HCT116 (cell line): ENCODE results near the gene FBXL2.

Experiments used
- CTCF ChIP-seq, 3 experiments: fragments of 200-600 bp in 1 of 3; sonication (generic) in 1 of 3; IDR thresholded peaks in 2 of 3; conservative IDR thresholded peaks in 1 of 3; 2 replicates each; pipeline ENCODE4 v1.5.1; 2012 to 2017; ENCODE audit warnings: low read depth in 2 of 3, low read length in 2 of 3, antibody characterized with exemption in 1 of 3, borderline replicate concordance in 1 of 3, control low read depth in 1 of 3, mild to moderate bottlenecking in 1 of 3, mixed read lengths in 1 of 3, mixed run types in 1 of 3, moderate library complexity in 1 of 3; ENCODE audit not compliant: insufficient read depth in 1 of 3
- EGR1 ChIP-seq: IDR thresholded peaks from 2 replicates; pipeline ENCODE4 v1.6.1; 2012; ENCODE audit warnings: low read depth
- MAX ChIP-seq: IDR thresholded peaks from 2 replicates; pipeline ENCODE4 v1.6.1; 2012
- RAD21 ChIP-seq: IDR thresholded peaks from 2 replicates; pipeline ENCODE4 v1.6.1; 2012; ENCODE audit warnings: low read depth, mild to moderate bottlenecking
- ZFX ChIP-seq: fragments of 450-650 bp; IDR thresholded peaks from 2 replicates; pipeline ENCODE4 v1.6.1; 2017

GRCh38 chr3:33334364-33334763, 57.1 kb downstream of the FBXL2 start:
- TF ChIP-seq CTCF (IDR thresholded peaks at IDR 0.05 in 2 of 3, conservative IDR thresholded peaks at IDR 0.05 in 1 of 3; ENCODE audit: borderline replicate concordance in 1 of 3, insufficient read depth in 1 of 3, low read depth in 2 of 3, low read length in 2 of 3) = no peak
- no peak for TF ChIP-seq RAD21
- no peak for TF ChIP-seq EGR1
- TF ChIP-seq ZFX = no peak
- no peak for TF ChIP-seq MAX
